Stimulated activated CD4-positive, alpha-beta T cell treated with anti-CD3 and anti-CD28 coated beads, TNF-alpha, amount 100 ng/mL, for 4 hours (primary cell): ENCODE measurements around the gene PRAMEF5.
"Not testable (repeated sequence)": the region's sequence is repeated elsewhere in the genome, so short reads cannot be mapped to it uniquely, and the experiment has no call there.

ENCODE experiments used
- DNase-seq, 3 experiments: peaks; one replicate each; pipeline ENCODE4 v3.0.0-alpha.2; 2020; ENCODE audit warnings: low read depth in 3 of 3

The PRAMEF5 gene

GRCh38 chr1:13277016-13277415 lies 23.0 kb downstream of the PRAMEF5 start:
- DNase-seq, result not testable (repeated sequence)

- not testable (repeated sequence) for DNase-seq
These were observed 25.6 kb downstream of the PRAMEF5 start for GRCh38 chr1:13279617-13280016.

- DNase-seq, result not testable (repeated sequence)
These were observed 31.0 kb downstream of the PRAMEF5 start, which contains the start of gene PRAMEF8 for GRCh38 chr1:13285037-13285436. TSS of gene PRAMEF8 (minus strand) at chr1:13285137. CDS start at chr1:13284091, 1,046 bp downstream.

DNA sequence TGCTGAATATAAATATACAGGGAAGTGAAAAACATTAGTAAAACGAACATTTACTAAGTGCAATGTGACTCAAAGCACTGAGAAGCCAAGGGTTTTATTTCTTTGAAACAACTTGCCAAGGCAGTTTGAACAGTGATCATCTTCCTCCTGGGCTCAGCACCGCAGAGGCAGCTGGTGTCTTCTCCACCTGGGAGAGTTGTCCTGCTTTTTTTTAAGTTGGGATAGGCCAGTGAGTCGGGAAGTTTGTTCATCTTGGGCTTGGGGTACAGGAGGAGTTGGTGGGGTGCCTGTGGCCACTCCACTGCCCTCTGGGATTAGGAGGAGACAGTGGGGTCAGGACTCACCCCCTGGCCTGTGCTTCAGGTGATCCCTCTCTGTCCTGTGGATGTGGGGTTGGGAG lies 35.0 kb downstream of the PRAMEF5 start:
- not testable (repeated sequence) for DNase-seq

DNA sequence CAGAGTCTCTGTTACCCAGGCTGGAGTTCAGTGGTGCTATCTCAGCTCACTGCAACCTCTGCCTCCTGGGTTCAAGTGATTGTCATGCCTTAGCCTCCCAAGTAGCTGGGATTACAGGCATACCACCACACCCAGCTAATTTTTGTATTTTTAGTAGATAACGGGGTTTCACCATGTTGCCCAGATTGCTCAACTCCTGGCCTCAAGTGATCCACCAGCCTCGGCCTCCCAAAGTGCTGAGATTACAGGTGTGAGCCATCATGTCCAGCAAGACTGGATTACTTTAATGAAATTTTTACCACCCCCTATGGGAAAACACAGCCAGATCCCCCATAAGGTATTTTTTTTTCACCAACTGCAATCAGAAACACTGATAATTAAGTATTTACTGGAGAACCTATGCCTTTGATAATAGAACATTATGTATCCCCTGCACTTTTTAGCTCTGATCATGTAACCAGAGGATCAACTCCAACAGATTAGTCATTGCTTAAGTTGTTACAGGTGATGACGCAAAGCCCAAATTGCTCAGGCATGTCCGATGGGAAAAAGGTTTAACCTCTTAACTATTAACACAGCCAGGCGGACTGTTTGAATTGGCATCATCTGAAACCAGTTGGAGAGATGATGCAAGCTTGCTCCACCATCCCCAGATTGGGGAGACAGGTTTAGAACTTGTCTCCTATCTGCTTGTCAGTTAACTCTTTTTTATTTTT lies 43.4 kb downstream of the PRAMEF5 start:
- DNase-seq, result not testable (repeated sequence)

DNA sequence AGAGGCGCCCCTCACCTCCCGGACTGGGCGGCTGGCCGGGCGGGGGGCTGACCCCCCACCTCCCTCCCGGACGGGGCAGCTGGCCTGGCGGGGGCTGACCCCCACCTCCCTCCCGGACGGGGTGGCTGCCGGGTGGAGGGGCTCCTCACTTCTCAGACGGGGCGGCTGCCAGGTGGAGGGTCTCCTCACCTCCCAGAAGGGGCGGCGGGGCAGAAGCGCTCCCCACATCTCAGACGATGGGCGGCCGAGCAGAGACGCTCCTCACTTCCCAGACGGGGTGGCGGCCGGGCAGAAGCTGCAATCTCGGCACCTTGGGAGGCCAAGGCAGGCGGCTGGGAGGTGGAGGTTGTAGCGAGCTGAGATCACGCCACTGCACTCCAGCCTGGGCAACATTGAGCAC lies 44.7 kb downstream of the PRAMEF5 start:
- DNase-seq, result not testable (repeated sequence)

- not testable (repeated sequence) for DNase-seq
These were observed 48.2 kb downstream of the PRAMEF5 start for GRCh38 chr1:13302197-13302596.

DNA sequence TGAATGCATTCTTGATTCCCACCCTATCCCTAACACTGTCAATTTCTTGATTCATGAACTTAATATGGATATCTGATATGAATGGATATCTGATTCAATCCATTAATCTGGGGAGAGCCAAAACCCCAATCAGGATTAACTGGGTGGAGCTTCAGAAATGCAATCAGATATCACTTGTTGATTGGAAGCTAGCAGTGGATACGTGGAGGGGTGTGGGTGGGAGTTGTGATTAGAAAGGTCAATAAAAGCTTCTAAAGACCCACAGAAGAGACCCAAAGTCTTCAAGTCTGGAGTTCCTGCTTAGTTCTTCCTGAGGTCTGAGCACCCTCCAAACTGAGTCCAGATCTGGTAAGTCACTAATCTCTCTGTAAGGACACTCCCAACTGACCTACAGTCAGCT lies 49.2 kb downstream of the PRAMEF5 start, which contains the start of gene PRAMEF33:
PRAMEF33 (plus strand) TSS at position 301 of the 400 bp plus-strand sequence. CDS start 2,416 bp downstream, outside the sequence.
- DNase-seq, result not testable (repeated sequence)
